HepG2 (cell line): Measurements from ENCODE around the gene C1QL4. TPM values are rescaled to one million over a fixed set of nuclear protein-coding genes. Genes with fewer than 3 reads are reported as not detected.
A peak's percentile ranks its signal among the peaks of the same experiment; 100 is the strongest.

Experiments
- ASH2L ChIP-seq: fragments of 300-600, 200-600 bp; sonication (generic); IDR thresholded peaks from 2 replicates; pipeline ENCODE4 v1.7.0; 2017; ENCODE audit warnings: low read depth, mild to moderate bottlenecking, moderate library complexity, mixed read lengths, low read length; ENCODE audit not compliant: insufficient read length
- ATF7-NPFF ChIP-seq: sonication (generic); formaldehyde crosslinking; IDR thresholded peaks from 2 replicates; pipeline ENCODE4 v1.8.1; 2023; ENCODE audit warnings: mild to moderate bottlenecking, low read depth, missing genetic modification reagents, moderate library complexity
- EED ChIP-seq: sonication (generic); formaldehyde crosslinking; IDR thresholded peaks from 2 replicates; pipeline ENCODE4 v1.5.0; 2020; ENCODE audit warnings: mild to moderate bottlenecking, missing genetic modification reagents
- GATAD1 ChIP-seq: IDR thresholded peaks from 2 replicates; pipeline ENCODE4 v1.6.1; 2016; ENCODE audit warnings: missing genetic modification reagents, missing compliant biosample characterization
- HNRNPK ChIP-seq: fragments of 200-400 bp; formaldehyde crosslinking; IDR thresholded peaks from 2 replicates; pipeline ENCODE4 v1.6.1; 2018; ENCODE audit warnings: low read length, low read depth, moderate library complexity, mild to moderate bottlenecking; ENCODE audit not compliant: poor library complexity, severe bottlenecking
- KDM2A ChIP-seq: sonication (generic); formaldehyde crosslinking; IDR thresholded peaks from 2 replicates; pipeline ENCODE4 v1.4.0; 2020; ENCODE audit warnings: low read depth, missing genetic modification reagents, borderline replicate concordance
- MAZ ChIP-seq, 2 experiments: sonication (generic) in 1 of 2; formaldehyde crosslinking in 1 of 2; IDR thresholded peaks; 2 replicates each; pipeline versions ENCODE4 v1.5.0 to v1.6.1; 2012 to 2020; ENCODE audit warnings: low read depth in 2 of 2, mild to moderate bottlenecking in 2 of 2, borderline replicate concordance in 1 of 2, improper control_type of control experiment in 1 of 2, low read length in 1 of 2, missing genetic modification reagents in 1 of 2, moderate library complexity in 1 of 2
- PAF1 ChIP-seq: IDR thresholded peaks from 2 replicates; pipeline ENCODE4 v1.6.1; 2016; ENCODE audit warnings: missing genetic modification reagents, missing compliant biosample characterization
- PCBP1 ChIP-seq: fragments of 200-400 bp; formaldehyde crosslinking; IDR thresholded peaks from 2 replicates; pipeline ENCODE4 v1.6.1; 2017; ENCODE audit warnings: mild to moderate bottlenecking, low read depth, low read length, borderline replicate concordance
- PCBP2 ChIP-seq: fragments of 200-400 bp; formaldehyde crosslinking; optimal IDR thresholded peaks from 2 replicates; pipeline ENCODE3; 2018; ENCODE audit warnings: low read length, low read depth; ENCODE audit not compliant: poor library complexity, severe bottlenecking
- POGZ ChIP-seq: sonication (generic); formaldehyde crosslinking; IDR thresholded peaks from 2 replicates; pipeline ENCODE4 v1.4.0; 2020; ENCODE audit warnings: mild to moderate bottlenecking, missing genetic modification reagents
- TRIM24 ChIP-seq: sonication (generic); formaldehyde crosslinking; IDR thresholded peaks from 2 replicates; pipeline ENCODE4 v1.8.0; 2022; ENCODE audit warnings: mild to moderate bottlenecking, missing genetic modification reagents
- ZMYM2 ChIP-seq: sonication (generic); formaldehyde crosslinking; IDR thresholded peaks from 2 replicates; pipeline ENCODE4 v1.8.0; 2022; ENCODE audit warnings: mild to moderate bottlenecking, missing genetic modification reagents
- ZNF761 ChIP-seq: sonication (generic); formaldehyde crosslinking; conservative IDR thresholded peaks from 2 replicates; pipeline ENCODE4 v1.4.0; 2020; ENCODE audit warnings: mild to moderate bottlenecking, missing genetic modification reagents
- ZNF777 ChIP-seq: sonication (generic); formaldehyde crosslinking; IDR thresholded peaks from 2 replicates; pipeline ENCODE4 v1.4.0; 2020; ENCODE audit warnings: missing genetic modification reagents
- polyA plus RNA-seq, 8 experiments: library from polyadenylated mRNA; depleted of rRNA in 3 of 8; stranded (reverse) in 7 of 8; unstranded in 1 of 8; fragments of >200 nt; fragmentation: Illumina TruSeq in 4 of 8; extraction: Trizol in 4 of 8; gene quantifications; 2 replicates each; pipeline versions ENCODE4 v1.2.1 to v1.2.3, GENCODE V29; 2011 to 2016; ENCODE audit warnings: low read depth in 4 of 8, missing spikeins in 1 of 8, mixed read lengths in 1 of 8; ENCODE audit not compliant: insufficient read depth in 1 of 8
- total RNA-seq, 5 experiments: library from RNA; depleted of rRNA; stranded (reverse); fragments of >200 nt; fragmentation: Illumina TruSeq; extraction: Trizol; gene quantifications; 2 replicates each; pipeline ENCODE4 v1.2.3, GENCODE V29; 2016; ENCODE audit warnings: low read depth in 1 of 5
- TF ChIP-seq, protein P1 (sequence below): IDR thresholded peaks from 2 replicates; pipeline ENCODE4 v1.6.1; 2016; ENCODE audit warnings: low read depth, borderline replicate concordance
- TF ChIP-seq, protein P2 (sequence below): sonication (generic); formaldehyde crosslinking; IDR thresholded peaks from 2 replicates; pipeline ENCODE4 v1.4.0; 2020; ENCODE audit warnings: missing genetic modification reagents
- TF ChIP-seq, protein P3 (sequence below): IDR thresholded peaks from 2 replicates; pipeline ENCODE4 v1.6.1; 2018; ENCODE audit warnings: missing genetic modification reagents
- TF ChIP-seq, protein P4 (sequence below): sonication (generic); formaldehyde crosslinking; IDR thresholded peaks from 2 replicates; pipeline ENCODE4 v1.4.0; 2020; ENCODE audit warnings: mild to moderate bottlenecking, missing genetic modification reagents
- TF ChIP-seq, protein P5 (sequence below): IDR thresholded peaks from 2 replicates; pipeline ENCODE4 v1.6.1; 2016

Gene C1QL4
- total and polyA plus RNA-seq, 2 of the 13 experiments (the other 11 are each of a cell fraction or from before 2014, with no cell fraction given), result 0.03 TPM; not detected in 1

DNA sequence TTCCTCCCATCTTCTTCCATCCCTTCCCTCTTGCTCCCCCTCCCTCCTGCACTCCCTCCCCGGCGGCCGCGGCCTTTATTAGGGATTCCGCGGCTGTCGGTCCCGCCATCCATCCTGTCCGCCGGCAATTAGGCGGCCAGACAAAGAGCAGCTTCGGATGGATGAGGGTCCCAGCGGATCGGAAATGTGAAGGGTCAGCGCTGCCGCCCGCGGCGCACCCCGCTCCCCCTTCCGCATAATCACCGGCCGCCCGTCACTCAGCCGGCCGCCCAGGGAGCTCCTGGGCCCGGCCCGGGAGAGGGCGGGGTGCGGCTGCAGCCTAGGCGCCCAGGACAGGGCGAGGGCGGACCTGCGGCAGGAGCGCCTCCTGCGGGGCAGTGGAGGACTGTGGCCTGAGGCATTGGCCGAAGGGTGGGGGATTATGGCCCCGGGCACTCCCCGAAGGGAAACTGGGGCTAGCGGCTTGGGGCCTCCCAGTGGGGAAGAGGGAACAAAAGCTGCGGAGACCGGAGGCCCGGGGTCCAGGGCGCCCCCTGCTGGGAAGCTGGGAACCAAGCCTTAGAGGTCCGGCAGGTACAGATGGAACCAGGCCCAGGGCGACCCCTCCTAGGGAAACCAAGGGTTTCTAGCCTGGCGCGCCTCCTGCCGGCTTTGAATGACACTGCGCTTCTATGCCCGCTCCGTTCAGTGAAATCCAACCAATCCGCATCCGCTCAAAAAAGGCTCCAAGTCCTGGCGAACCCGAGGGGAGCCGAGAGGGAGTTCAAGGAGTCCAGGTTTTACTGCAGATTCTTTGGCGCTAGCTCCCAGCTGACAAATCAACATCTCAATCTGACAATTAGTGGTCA lies 5.3 kb upstream of the C1QL4 start (continued):
- TF ChIP-seq, protein P1, sequence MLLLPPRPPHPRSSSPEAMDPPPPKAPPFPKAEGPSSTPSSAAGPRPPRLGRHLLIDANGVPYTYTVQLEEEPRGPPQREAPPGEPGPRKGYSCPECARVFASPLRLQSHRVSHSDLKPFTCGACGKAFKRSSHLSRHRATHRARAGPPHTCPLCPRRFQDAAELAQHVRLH (CRISPR knock-in tag), result peak; percentile 75; the same call in 1 of the 2 replicates
- no peak for TF ChIP-seq PAF1 (CRISPR knock-in tag)
- peak; percentile 53 for TF ChIP-seq HNRNPK
- 0 out of 2 replicates have a peak, but pooled peaks have one; percentile 15 for TF ChIP-seq PCBP1
- no peak for TF ChIP-seq PCBP2
- 0 out of 2 replicates have a peak, but pooled peaks have one; percentile 17 for TF ChIP-seq ZNF777 (CRISPR knock-in tag)
- peak; percentile 59; the same call in 1 of the 2 replicates for TF ChIP-seq ZNF761 (CRISPR knock-in tag)
- TF ChIP-seq, protein P2, sequence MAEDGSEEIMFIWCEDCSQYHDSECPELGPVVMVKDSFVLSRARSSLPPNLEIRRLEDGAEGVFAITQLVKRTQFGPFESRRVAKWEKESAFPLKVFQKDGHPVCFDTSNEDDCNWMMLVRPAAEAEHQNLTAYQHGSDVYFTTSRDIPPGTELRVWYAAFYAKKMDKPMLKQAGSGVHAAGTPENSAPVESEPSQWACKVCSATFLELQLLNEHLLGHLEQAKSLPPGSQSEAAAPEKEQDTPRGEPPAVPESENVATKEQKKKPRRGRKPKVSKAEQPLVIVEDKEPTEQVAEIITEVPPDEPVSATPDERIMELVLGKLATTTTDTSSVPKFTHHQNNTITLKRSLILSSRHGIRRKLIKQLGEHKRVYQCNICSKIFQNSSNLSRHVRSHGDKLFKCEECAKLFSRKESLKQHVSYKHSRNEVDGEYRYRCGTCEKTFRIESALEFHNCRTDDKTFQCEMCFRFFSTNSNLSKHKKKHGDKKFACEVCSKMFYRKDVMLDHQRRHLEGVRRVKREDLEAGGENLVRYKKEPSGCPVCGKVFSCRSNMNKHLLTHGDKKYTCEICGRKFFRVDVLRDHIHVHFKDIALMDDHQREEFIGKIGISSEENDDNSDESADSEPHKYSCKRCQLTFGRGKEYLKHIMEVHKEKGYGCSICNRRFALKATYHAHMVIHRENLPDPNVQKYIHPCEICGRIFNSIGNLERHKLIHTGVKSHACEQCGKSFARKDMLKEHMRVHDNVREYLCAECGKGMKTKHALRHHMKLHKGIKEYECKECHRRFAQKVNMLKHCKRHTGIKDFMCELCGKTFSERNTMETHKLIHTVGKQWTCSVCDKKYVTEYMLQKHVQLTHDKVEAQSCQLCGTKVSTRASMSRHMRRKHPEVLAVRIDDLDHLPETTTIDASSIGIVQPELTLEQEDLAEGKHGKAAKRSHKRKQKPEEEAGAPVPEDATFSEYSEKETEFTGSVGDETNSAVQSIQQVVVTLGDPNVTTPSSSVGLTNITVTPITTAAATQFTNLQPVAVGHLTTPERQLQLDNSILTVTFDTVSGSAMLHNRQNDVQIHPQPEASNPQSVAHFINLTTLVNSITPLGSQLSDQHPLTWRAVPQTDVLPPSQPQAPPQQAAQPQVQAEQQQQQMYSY, result peak; percentile 75; the same call in 1 of the 2 replicates
- no peak for TF ChIP-seq EED (CRISPR knock-in tag)
- TF ChIP-seq MAZ (IDR thresholded peaks at IDR 0.05; ENCODE audit: borderline replicate concordance, low read depth, low read length), result peak; percentile 44; the same call in 1 of the 2 replicates
- peak; percentile 79 for TF ChIP-seq MAZ (CRISPR knock-in tag; IDR thresholded peaks at IDR 0.05; ENCODE audit: low read depth)
- no peak for TF ChIP-seq TRIM24 (CRISPR knock-in tag)
- no peak for TF ChIP-seq GATAD1
- TF ChIP-seq, protein P3, sequence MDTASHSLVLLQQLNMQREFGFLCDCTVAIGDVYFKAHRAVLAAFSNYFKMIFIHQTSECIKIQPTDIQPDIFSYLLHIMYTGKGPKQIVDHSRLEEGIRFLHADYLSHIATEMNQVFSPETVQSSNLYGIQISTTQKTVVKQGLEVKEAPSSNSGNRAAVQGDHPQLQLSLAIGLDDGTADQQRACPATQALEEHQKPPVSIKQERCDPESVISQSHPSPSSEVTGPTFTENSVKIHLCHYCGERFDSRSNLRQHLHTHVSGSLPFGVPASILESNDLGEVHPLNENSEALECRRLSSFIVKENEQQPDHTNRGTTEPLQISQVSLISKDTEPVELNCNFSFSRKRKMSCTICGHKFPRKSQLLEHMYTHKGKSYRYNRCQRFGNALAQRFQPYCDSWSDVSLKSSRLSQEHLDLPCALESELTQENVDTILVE (CRISPR knock-in tag), result no peak
- TF ChIP-seq ASH2L, result peak; percentile 28
- no peak; the same call in 1 of the 2 replicates for TF ChIP-seq ATF7-NPFF (CRISPR knock-in tag)
- TF ChIP-seq, protein P4, sequence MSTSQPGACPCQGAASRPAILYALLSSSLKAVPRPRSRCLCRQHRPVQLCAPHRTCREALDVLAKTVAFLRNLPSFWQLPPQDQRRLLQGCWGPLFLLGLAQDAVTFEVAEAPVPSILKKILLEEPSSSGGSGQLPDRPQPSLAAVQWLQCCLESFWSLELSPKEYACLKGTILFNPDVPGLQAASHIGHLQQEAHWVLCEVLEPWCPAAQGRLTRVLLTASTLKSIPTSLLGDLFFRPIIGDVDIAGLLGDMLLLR (CRISPR knock-in tag), result 0 out of 2 replicates have a peak, but pooled peaks have one; percentile 23
- TF ChIP-seq, protein P5, sequence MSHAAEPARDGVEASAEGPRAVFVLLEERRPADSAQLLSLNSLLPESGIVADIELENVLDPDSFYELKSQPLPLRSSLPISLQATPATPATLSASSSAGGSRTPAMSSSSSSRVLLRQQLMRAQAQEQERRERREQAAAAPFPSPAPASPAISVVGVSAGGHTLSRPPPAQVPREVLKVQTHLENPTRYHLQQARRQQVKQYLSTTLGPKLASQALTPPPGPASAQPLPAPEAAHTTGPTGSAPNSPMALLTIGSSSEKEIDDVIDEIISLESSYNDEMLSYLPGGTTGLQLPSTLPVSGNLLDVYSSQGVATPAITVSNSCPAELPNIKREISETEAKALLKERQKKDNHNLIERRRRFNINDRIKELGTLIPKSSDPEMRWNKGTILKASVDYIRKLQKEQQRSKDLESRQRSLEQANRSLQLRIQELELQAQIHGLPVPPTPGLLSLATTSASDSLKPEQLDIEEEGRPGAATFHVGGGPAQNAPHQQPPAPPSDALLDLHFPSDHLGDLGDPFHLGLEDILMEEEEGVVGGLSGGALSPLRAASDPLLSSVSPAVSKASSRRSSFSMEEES (CRISPR knock-in tag), result 0 out of 2 replicates have a peak, but pooled peaks have one; percentile 28
- TF ChIP-seq ZMYM2 (CRISPR knock-in tag), result no peak
- peak; percentile 76; the same call in 1 of the 2 replicates for TF ChIP-seq KDM2A (CRISPR knock-in tag)
- TF ChIP-seq POGZ (CRISPR knock-in tag), result peak; percentile 27; the same call in 1 of the 2 replicates
